IPS-20b (cell line): ENCODE results near the gene IRF1.
"Not testable (repeated sequence)": the region's sequence is repeated elsewhere in the genome, so short reads cannot be mapped to it uniquely, and the experiment has no call there.

Experiments
- H3K27ac ChIP-seq: one replicate; pipeline ENCODE4 v1.5.1; 2013; ENCODE audit warnings: low read length
- H3K27me3 ChIP-seq: 2 replicates; pipeline ENCODE4 v1.6.1; 2013; ENCODE audit warnings: mild to moderate bottlenecking, low read length, inconsistent platforms; ENCODE audit not compliant: insufficient read depth
- H3K36me3 ChIP-seq: 2 replicates; pipeline ENCODE4 v1.6.1; 2013; ENCODE audit warnings: low read depth, mild to moderate bottlenecking, inconsistent platforms, low read length, moderate library complexity; ENCODE audit not compliant: insufficient read depth
- H3K4me1 ChIP-seq: 2 replicates; pipeline ENCODE4 v1.6.1; 2013; ENCODE audit warnings: mild to moderate bottlenecking, control low read depth, inconsistent platforms, low read length, moderate library complexity; ENCODE audit not compliant: insufficient read depth
- H3K4me3 ChIP-seq: 2 replicates; pipeline ENCODE4 v1.5.1; 2013; ENCODE audit warnings: mild to moderate bottlenecking, low read length, inconsistent platforms
- H3K9ac ChIP-seq: 2 replicates; pipeline ENCODE4 v1.6.1; 2013; ENCODE audit warnings: low read depth, mild to moderate bottlenecking, inconsistent platforms, low read length, moderate library complexity
- H3K9me3 ChIP-seq: 2 replicates; pipeline ENCODE4 v1.6.1; 2013; ENCODE audit warnings: mild to moderate bottlenecking, low read depth, low read length, inconsistent platforms; ENCODE audit not compliant: insufficient read depth

IRF1 gene

GRCh38 chr5:132439521-132440089, 51.0 kb downstream of the IRF1 start:
- Histone ChIP-seq H3K36me3 (no peaks in the 10 kb centered on the region), H3K27me3 (no peaks in the 10 kb centered on the region), H3K27ac (no peak overlapping the region), H3K4me1 (peaks cover 16% of the 10 kb centered on the region), H3K9ac (no peak overlapping the region), H3K9me3 (no peaks in the 10 kb centered on the region), H3K4me3 (no peak overlapping the region)

GRCh38 chr5:132438917-132439316, 51.7 kb downstream of the IRF1 start:
- Histone ChIP-seq H3K9ac (no peak overlapping the region), H3K4me3 (no peak overlapping the region), H3K4me1 (peaks cover 14% of the 10 kb centered on the region), H3K27ac (no peak overlapping the region), H3K27me3 (no peaks in the 10 kb centered on the region), H3K9me3 (no peaks in the 10 kb centered on the region), H3K36me3 (no peaks in the 10 kb centered on the region)

DNA sequence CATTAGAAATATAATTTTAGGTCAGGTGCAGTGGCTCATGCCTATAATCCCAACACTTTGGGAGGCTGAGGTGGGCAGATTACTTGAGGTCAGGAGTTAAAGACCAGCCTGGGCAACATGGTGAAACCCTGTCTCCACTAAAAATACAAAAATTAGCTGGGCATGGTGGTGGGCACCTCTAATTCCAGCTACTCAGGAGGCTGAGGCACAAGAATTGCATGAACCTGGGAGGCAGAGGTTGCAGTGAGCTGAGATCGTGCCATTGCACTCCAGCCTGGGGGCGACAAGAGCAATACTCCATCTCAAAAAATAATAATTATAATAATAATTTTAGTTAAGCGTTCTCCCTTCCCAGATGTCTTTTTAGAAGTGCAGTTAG, 52.3 kb downstream of the IRF1 start:
- H3K27me3 ChIP-seq, H3K9ac ChIP-seq, H3K36me3 ChIP-seq, H3K9me3 ChIP-seq, H3K27ac ChIP-seq, H3K4me3 ChIP-seq: not testable (repeated sequence)
- H3K4me1 ChIP-seq = peaks cover 14% of the 10 kb centered on the region

DNA sequence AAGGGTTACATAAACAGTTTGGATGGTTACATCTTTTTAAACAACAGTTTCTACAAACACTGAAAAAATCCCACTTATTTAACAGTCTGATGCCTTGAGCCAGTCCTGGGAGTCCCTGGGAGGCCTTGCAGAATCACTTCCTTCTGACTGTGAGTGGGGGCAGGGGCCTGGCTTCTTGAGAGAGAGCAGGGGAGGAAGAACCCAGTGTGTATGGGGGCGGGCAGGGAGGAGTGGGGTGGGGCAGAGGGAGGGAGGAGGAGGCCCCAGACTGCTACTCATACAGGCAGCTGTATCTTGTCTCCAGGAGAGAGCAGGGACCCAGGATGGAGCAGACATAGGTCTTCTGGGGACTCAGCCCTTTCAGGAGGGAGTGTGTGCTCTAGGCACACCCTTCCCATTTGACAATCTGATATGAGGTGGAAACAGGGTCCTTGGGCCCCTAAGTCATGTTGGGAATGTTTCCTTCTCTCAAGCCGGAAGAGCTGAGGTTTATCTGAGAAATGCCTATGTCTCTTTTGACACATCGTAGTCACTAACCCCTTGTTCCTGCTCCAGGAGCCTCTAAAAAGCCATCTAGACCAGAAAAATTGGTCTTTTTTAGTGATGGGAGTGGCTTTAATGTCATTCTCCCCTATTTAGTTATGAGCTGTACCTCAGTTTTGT, 52.8 kb downstream of the IRF1 start:
- Histone ChIP-seq H3K9me3 (no peaks in the 10 kb centered on the region), H3K36me3 (no peaks in the 10 kb centered on the region), H3K27me3 (no peaks in the 10 kb centered on the region), H3K9ac (no peak overlapping the region), H3K4me1 (peaks cover 14% of the 10 kb centered on the region), H3K4me3 (no peak overlapping the region), H3K27ac (no peak overlapping the region)

DNA sequence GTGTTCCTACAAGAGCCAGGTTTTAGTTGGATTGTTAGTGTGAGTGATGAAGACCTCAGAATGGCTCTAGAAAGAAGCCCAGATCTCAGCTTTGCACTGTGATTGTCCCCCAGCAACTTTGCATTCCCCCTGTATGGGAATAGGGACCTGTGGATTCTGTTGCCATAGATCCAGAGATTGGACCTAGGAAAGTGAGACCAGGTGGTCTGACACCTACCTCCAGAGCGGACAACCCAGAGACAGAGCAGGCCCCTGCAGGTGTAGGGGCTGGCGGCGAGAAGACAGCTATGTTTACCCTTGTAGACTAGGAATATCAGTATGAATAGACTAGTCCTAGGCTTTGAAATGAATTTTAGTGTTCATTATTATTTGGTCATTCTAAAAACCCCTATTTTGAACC, 53.6 kb downstream of the IRF1 start:
- H3K4me3 ChIP-seq = no peak overlapping the region
- peaks cover 14% of the 10 kb centered on the region for H3K4me1 ChIP-seq
- H3K27ac ChIP-seq = no peak overlapping the region
- H3K9me3 ChIP-seq = no peaks in the 10 kb centered on the region
- H3K27me3 ChIP-seq = no peaks in the 10 kb centered on the region
- no peak overlapping the region for H3K9ac ChIP-seq
- H3K36me3 ChIP-seq = no peaks in the 10 kb centered on the region

- Histone ChIP-seq H3K9ac (no peak overlapping the region), H3K9me3 (no peaks in the 10 kb centered on the region), H3K4me3 (no peak overlapping the region), H3K27me3 (no peaks in the 10 kb centered on the region), H3K4me1 (peaks cover 14% of the 10 kb centered on the region), H3K27ac (no peak overlapping the region), H3K36me3 (no peaks in the 10 kb centered on the region)
Measured at GRCh38 chr5:132435886-132436285, 54.7 kb downstream of the IRF1 start.

DNA sequence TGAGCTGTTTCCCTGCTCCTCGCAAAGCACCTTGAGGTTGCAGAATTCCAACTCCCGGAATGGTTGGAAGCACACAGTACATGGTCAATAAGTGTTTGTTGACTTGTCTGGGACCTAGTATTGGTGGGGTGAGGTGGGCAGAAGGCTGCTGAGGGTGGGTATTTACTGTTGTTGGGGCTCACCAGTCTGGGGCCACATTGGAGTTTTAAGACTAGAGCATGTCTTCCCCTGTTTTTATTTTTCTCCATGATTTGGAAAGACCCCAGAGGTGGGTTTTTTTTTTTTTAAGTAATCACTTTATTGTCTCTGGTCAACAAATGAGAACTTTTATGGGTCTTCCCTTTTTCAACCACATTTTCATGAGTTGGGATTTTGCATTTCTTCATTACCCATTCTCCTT, 55.1 kb downstream of the IRF1 start:
- Histone ChIP-seq H3K27ac (no peak overlapping the region), H3K4me3 (no peak overlapping the region), H3K4me1 (peaks cover 14% of the 10 kb centered on the region), H3K27me3 (no peaks in the 10 kb centered on the region), H3K9ac (no peak overlapping the region), H3K36me3 (no peaks in the 10 kb centered on the region), H3K9me3 (no peaks in the 10 kb centered on the region)

DNA sequence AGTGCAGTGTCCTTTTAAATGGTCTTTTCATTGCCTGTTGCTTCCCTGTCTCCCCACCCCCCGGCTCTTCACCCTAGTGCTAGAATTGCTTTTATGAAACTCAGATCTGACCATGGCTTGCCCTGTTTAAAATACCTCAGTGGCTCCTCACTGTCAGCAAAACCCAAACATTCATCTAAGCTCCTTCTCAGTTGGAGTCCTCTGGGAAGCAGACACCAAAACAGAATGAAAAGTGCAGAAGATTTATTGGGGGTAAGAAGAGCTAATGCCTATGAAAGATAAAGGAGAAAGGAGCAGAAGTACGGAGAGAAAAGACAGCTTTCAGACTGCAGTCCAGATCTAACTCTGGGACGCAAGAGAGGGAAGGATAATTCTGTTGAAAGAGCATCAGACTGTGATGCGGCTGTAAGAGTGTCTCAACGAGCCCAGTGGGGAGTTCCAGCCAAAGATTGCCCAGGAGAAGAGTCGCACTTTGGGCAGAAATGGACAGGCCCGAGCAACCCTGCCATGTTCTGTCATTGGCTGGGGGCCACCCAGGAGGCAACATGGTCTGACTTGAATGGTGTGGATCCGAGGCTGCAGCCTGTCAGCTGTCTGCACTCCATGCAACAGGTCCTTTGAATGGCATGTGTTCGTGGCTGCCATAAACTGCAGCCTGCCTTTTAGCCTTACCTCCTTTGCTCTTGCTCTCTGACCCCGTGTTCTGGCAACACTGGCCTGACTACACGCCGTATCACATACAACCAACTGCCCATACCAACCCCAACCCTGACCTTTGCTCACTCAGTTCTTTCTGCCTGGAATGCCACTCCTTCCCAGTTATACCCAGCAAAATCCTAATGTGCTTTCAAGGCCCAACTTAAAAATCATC, 55.9 kb downstream of the IRF1 start:
- Histone ChIP-seq H3K4me3 (no peak overlapping the region), H3K36me3 (no peaks in the 10 kb centered on the region), H3K9me3 (no peaks in the 10 kb centered on the region), H3K4me1 (peaks cover 14% of the 10 kb centered on the region), H3K27ac (no peak overlapping the region), H3K9ac (no peak overlapping the region), H3K27me3 (no peaks in the 10 kb centered on the region)

DNA sequence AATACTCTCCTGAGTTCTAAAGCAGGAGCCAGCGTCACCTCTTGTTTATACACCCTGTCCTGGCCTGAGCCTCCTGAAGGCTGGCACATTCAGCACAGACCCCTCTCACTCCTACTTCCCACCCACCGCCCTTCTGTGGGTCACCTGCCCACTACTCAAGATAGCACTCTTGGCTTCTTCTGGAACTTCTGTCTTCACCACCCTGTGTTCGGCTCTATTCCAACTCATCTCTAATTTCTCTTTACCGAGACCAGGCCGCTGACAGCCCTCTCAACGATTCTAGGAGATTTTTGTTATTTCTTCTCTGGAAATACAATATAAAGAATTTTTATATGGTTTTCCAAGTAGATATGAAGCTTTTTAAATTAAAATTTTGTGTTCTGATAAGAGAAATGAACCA, 57.4 kb downstream of the IRF1 start:
- H3K4me1 ChIP-seq = peaks cover 14% of the 10 kb centered on the region
- H3K27ac ChIP-seq = no peak overlapping the region
- no peak overlapping the region for H3K4me3 ChIP-seq

DNA sequence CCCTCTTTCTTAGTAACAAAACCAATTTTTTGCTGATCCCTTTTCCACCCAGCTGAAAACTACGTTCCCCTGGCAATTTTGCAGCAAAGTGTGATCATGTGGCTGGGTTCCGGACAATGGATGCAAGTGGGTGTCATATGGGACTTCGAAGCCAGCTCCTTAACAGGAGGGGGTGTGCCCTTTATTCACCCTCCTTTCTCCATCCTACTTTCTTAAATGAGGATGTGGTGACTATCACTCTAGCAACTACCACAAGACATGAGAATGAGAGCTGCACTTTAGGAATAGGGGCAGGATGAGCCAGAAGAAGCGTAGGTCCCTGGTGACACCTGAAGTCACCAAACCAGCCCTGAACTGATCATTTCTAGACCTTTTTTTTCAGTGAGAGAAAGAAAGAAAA, 58.9 kb downstream of the IRF1 start:
- peaks cover 16% of the 10 kb centered on the region; the same call in 1 of the 2 replicates for H3K4me1 ChIP-seq

More for the DNA sequence above, 57.4 kb downstream of the IRF1 start:
- Histone ChIP-seq H3K27me3 (no peaks in the 10 kb centered on the region), H3K36me3 (no peaks in the 10 kb centered on the region), H3K9me3 (no peaks in the 10 kb centered on the region), H3K9ac (no peak overlapping the region)

More for the DNA sequence above, 58.9 kb downstream of the IRF1 start:
- H3K36me3 ChIP-seq = no peaks in the 10 kb centered on the region
- no peak overlapping the region for H3K4me3 ChIP-seq
- H3K9me3 ChIP-seq = no peaks in the 10 kb centered on the region
- H3K9ac ChIP-seq = no peak overlapping the region
- no peak overlapping the region for H3K27ac ChIP-seq
- no peaks in the 10 kb centered on the region for H3K27me3 ChIP-seq
